Endothelial cell of umbilical vein (primary cell): ENCODE results near the gene WNT9A. TPM values are rescaled to one million over a fixed set of nuclear protein-coding genes. Genes with fewer than 3 reads are reported as not detected.

Experiments used
- BruUV-seq: library from RNA; stranded (reverse); fragments of 400-500 nt; replicated peaks from 2 replicates; lab custom pipeline; 2021; lab: Mats Ljungman, UMichigan
- CTCF ChIA-PET: fragments of 300-600, 350-600 bp; sonication (Branson Sonifier 250); formaldehyde crosslinking; loops from one replicate; lab custom pipeline; 2021; ENCODE audit warnings: antibody characterized with exemption, inconsistent platforms; lab: Charles Lee
- POLR2A ChIA-PET: fragments of 300-600, 350-600 bp; sonication (Branson Sonifier 250); formaldehyde crosslinking; loops from one replicate; lab custom pipeline; 2021; ENCODE audit warnings: antibody characterized with exemption, inconsistent platforms; lab: Charles Lee
- DNase-seq: peaks from one replicate; pipeline ENCODE4 v3.0.0-alpha.2; 2011; ENCODE audit warnings: low read depth, low spot score
- FAIRE-seq: peaks from 2 replicates; lab custom pipeline; 2011; peaks lifted over from hg19 to GRCh38; lab: Jason Lieb, UNC
- H2AFZ ChIP-seq: 2 replicates; pipeline ENCODE4 v1.6.0; 2012; ENCODE audit warnings: low read depth, low read length, control low read depth, inconsistent platforms
- H3K27ac ChIP-seq: 2 replicates; pipeline ENCODE4 v1.5.1; 2011; ENCODE audit warnings: low read depth, mild to moderate bottlenecking, control low read depth, low read length, moderate library complexity; ENCODE audit not compliant: insufficient read depth
- H3K27me3 ChIP-seq, 2 experiments: 2 replicates each; pipeline versions ENCODE4 v1.6.0 to v1.6.1; 2011; ENCODE audit warnings: low read length in 2 of 2, mixed read lengths in 1 of 2; ENCODE audit not compliant: control insufficient read depth in 2 of 2, insufficient read depth in 2 of 2
- H3K36me3 ChIP-seq, 2 experiments: 2 replicates in 1 of 2; 3 replicates in 1 of 2; pipeline ENCODE4 v1.5.1; 2011; ENCODE audit warnings: low read length in 2 of 2, mild to moderate bottlenecking in 1 of 2, moderate library complexity in 1 of 2; ENCODE audit not compliant: control insufficient read depth in 2 of 2, insufficient read depth in 2 of 2; ENCODE audit errors: extremely low read depth in 1 of 2
- H3K4me1 ChIP-seq: 3 replicates; pipeline ENCODE4 v1.5.1; 2011; ENCODE audit warnings: mild to moderate bottlenecking, low read length; ENCODE audit not compliant: control insufficient read depth, insufficient read depth; ENCODE audit errors: extremely low read depth
- H3K4me2 ChIP-seq: 2 replicates; pipeline ENCODE4 v1.6.1; 2011; ENCODE audit warnings: low read length, control low read depth, mixed read lengths; ENCODE audit not compliant: insufficient read depth
- H3K4me3 ChIP-seq, 3 experiments: fragments of 200-600 bp in 1 of 3; sonication (generic), shearing (Covaris generic) in 1 of 3; replicated peaks in 1 of 3; 2 replicates each; pipeline ENCODE4 v1.5.1; 2011 to 2016; ENCODE audit warnings: control low read depth in 3 of 3, low read length in 3 of 3, mild to moderate bottlenecking in 2 of 3, inconsistent platforms in 1 of 3, low read depth in 1 of 3, moderate library complexity in 1 of 3; ENCODE audit not compliant: insufficient read depth in 1 of 3
- H3K79me2 ChIP-seq: 2 replicates; pipeline ENCODE4 v1.6.0; 2012; ENCODE audit warnings: low read length, inconsistent platforms; ENCODE audit not compliant: control insufficient read depth, insufficient read depth
- H3K9ac ChIP-seq: replicated peaks from 2 replicates; pipeline ENCODE3; 2011; ENCODE audit warnings: low read length, control low read depth; ENCODE audit not compliant: insufficient read depth; ENCODE audit errors: extremely low read depth
- H3K9me1 ChIP-seq: replicated peaks from 3 replicates; pipeline ENCODE4 v1.6.0; 2011; ENCODE audit warnings: mild to moderate bottlenecking, low read length; ENCODE audit not compliant: control insufficient read depth, insufficient read depth; ENCODE audit errors: extremely low read depth
- H3K9me3 ChIP-seq: replicated peaks from 2 replicates; pipeline ENCODE4 v1.5.1; 2012; ENCODE audit warnings: low read length, inconsistent platforms; ENCODE audit not compliant: control insufficient read depth, insufficient read depth
- H4K20me1 ChIP-seq: replicated peaks from 2 replicates; pipeline ENCODE3; 2011; ENCODE audit warnings: mild to moderate bottlenecking, low read length; ENCODE audit not compliant: control insufficient read depth, insufficient read depth; ENCODE audit errors: extremely low read depth
- EZH2 ChIP-seq: IDR thresholded peaks from 2 replicates; pipeline ENCODE4 v1.6.1; 2012; ENCODE audit warnings: borderline replicate concordance, low read depth, mild to moderate bottlenecking, moderate library complexity, low read length, inconsistent platforms; ENCODE audit not compliant: severe bottlenecking
- FOS ChIP-seq: IDR thresholded peaks from 2 replicates; pipeline ENCODE4 v1.6.1; 2011; ENCODE audit warnings: mild to moderate bottlenecking, low read length, moderate library complexity, borderline replicate concordance; ENCODE audit not compliant: insufficient read depth
- GATA2 ChIP-seq: IDR thresholded peaks from 2 replicates; pipeline ENCODE4 v1.7.0; 2011; ENCODE audit warnings: low read depth, mild to moderate bottlenecking, moderate library complexity, mixed read lengths, low read length; ENCODE audit not compliant: insufficient read length, insufficient read depth
- dilution Hi-C: fragments of 300-500 bp; cut with MboI; formaldehyde crosslinking; loops from one replicate; pipeline ENCODE4 v1.15.0; 2019; ENCODE audit warnings: low sequenced_read_pairs; ENCODE audit not compliant: extremely low pct_ligation_motif_present
- intact Hi-C: fragments of 100-400 bp; cut with micrococcal nuclease; formaldehyde crosslinking; loops from one replicate; pipeline ENCODE4 v1.10.0; 2022
- polyA plus RNA-seq, 4 experiments: library from polyadenylated mRNA; depleted of rRNA in 3 of 4; stranded (reverse) in 3 of 4; unstranded in 1 of 4; fragments of >200 nt; gene quantifications; 2 replicates each; pipeline versions ENCODE4 v1.2.1 to v1.2.3, GENCODE V29; 2011 to 2012; ENCODE audit warnings: missing spikeins in 1 of 4
- total RNA-seq: library from RNA; stranded (reverse); gene quantifications from 2 replicates; pipeline ENCODE4 v1.2.3, GENCODE V29; 2021
- TF ChIP-seq, protein P1 (sequence below): IDR thresholded peaks from 2 replicates; pipeline ENCODE4 v1.6.1; 2011; ENCODE audit not compliant: insufficient read depth, insufficient read length
- TF ChIP-seq, protein P2 (sequence below), 2 donors: IDR thresholded peaks; 1 replicate in 1 of 2; 2 replicates in 1 of 2; pipeline ENCODE4 v1.5.1; 2011; ENCODE audit warnings: low read length in 2 of 2, mild to moderate bottlenecking in 2 of 2, moderate library complexity in 2 of 2, control low read depth in 1 of 2, inconsistent platforms in 1 of 2, low read depth in 1 of 2; ENCODE audit not compliant: insufficient read depth in 1 of 2; ENCODE audit errors: extremely low read depth in 1 of 2

WNT9A gene
- total and polyA plus RNA-seq, 2 donors (not counting 3 experiments of a cell fraction or from before 2014, with no cell fraction given): 5.4 to 6.2 TPM

DNA sequence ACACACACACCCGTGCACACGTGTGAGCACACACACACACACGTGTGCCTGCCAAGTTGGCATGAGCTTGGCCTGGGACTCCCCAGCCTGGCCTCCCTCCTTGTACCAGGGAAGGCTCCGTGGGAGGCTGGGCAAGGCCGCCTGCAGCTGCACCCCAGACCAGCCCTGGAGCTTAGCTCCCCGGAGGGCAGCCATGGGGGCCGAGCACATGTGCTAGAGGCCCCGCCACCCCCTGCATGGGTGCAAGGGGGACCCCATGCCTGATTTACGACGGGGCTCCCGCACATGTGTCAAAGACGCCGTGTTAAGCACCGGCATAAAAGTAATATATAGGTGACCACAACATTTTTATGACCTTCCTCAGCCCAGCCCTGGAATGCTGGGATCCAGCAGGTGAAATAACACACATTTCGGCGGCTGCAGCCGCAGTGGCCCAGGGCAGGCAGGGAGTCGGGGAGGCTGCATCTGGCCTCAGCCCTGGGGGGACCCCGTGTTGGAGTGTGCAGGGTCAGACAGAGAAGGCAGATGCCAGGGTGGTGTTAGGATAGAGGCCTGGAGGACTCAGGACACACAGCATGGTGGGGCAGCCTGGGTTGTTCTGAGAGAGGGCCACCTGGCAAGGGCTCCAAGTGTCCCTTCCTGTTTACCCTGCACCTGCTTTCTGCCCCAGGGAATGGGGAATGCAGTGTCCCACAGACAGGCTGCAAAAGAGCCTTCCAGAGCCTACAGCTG lies 56.3 kb downstream of the WNT9A start:
- TF ChIP-seq, protein P1, sequence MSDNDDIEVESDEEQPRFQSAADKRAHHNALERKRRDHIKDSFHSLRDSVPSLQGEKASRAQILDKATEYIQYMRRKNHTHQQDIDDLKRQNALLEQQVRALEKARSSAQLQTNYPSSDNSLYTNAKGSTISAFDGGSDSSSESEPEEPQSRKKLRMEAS: no peak
- TF ChIP-seq, protein P2, sequence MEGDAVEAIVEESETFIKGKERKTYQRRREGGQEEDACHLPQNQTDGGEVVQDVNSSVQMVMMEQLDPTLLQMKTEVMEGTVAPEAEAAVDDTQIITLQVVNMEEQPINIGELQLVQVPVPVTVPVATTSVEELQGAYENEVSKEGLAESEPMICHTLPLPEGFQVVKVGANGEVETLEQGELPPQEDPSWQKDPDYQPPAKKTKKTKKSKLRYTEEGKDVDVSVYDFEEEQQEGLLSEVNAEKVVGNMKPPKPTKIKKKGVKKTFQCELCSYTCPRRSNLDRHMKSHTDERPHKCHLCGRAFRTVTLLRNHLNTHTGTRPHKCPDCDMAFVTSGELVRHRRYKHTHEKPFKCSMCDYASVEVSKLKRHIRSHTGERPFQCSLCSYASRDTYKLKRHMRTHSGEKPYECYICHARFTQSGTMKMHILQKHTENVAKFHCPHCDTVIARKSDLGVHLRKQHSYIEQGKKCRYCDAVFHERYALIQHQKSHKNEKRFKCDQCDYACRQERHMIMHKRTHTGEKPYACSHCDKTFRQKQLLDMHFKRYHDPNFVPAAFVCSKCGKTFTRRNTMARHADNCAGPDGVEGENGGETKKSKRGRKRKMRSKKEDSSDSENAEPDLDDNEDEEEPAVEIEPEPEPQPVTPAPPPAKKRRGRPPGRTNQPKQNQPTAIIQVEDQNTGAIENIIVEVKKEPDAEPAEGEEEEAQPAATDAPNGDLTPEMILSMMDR (IDR thresholded peaks at IDR 0.05; ENCODE audit: extremely low read depth in 1 of 2, insufficient read depth in 1 of 2, low read depth in 1 of 2, low read length in 2 of 2): no peak
- TF ChIP-seq GATA2: no peak
- TF ChIP-seq FOS: no peak
- TF ChIP-seq EZH2: no peak
- H3K4me2 ChIP-seq: no peak overlapping the region
- no peak overlapping the region for H3K27ac ChIP-seq
- H3K79me2 ChIP-seq: no peaks in the 10 kb centered on the region
- intact Hi-C loops: no loop called here
- no peaks in the 10 kb centered on the region for H4K20me1 ChIP-seq
- no peak overlapping the region for H2AFZ ChIP-seq
- FAIRE-seq (no peak), DNase-seq (no peak)
- H3K27me3 ChIP-seq: no peaks in the 10 kb centered on the region
- ChIA-PET CTCF (no interaction called here), POLR2A (no interaction called here)
- H3K9ac ChIP-seq: no peak overlapping the region
- dilution Hi-C loops: no loop called here
- no peaks in the 10 kb centered on the region for H3K4me1 ChIP-seq
- H3K36me3 ChIP-seq: no peaks in the 10 kb centered on the region
- BruUV-seq: no TSS peak
- H3K9me3 ChIP-seq: no peaks in the 10 kb centered on the region
- no peak overlapping the region for H3K4me3 ChIP-seq
- H3K9me1 ChIP-seq: no peaks in the 10 kb centered on the region
